Activated CD8-positive, alpha-beta memory T cell treated with anti-CD3 and anti-CD28 coated beads, Interleukin-2, amount 50 U/mL, for 24 hours (primary cell): Measurements from ENCODE around the gene YAF2.
"Not testable (repeated sequence)": the region's sequence is repeated elsewhere in the genome, so short reads cannot be mapped to it uniquely, and the experiment has no call there.

Experiments used
- DNase-seq: peaks from one replicate; pipeline ENCODE4 v3.0.0-alpha.2; 2020; ENCODE audit errors: extremely low read depth

The YAF2 gene

GRCh38 chr12:42196723-42197603 is 41.1 kb downstream of the YAF2 start:
- no peak for DNase-seq

- no peak for DNase-seq
These were observed 45.4 kb downstream of the YAF2 start for GRCh38 chr12:42192686-42193085.

- DNase-seq = no peak
These were observed 45.8 kb downstream of the YAF2 start for GRCh38 chr12:42192258-42192657.

GRCh38 chr12:42190376-42190775 is 47.7 kb downstream of the YAF2 start:
- no peak for DNase-seq

DNA sequence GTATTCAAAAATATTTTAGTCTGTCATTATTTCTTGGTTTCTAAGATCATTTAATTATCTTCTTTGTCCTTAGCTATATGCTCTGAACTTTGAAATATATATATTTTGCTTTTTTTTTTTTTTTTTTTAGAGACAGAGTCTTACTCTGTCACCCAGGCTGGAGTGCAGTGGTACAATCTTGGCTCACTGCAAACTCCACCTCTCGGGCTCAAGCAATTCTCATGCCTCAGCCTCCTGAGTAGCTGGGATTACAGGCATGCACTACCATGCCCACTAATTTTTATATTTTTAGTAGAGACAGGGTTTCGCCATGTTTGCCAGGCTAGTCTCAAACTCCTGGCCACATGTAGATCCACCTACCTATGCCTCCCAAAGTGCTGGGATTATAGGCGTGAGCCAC is 49.8 kb downstream of the YAF2 start:
- DNase-seq = not testable (repeated sequence)

GRCh38 chr12:42187799-42188198 is 50.2 kb downstream of the YAF2 start:
- no peak for DNase-seq

GRCh38 chr12:42186793-42187192 is 51.3 kb downstream of the YAF2 start:
- no peak for DNase-seq

GRCh38 chr12:42182394-42182793 is 55.7 kb downstream of the YAF2 start:
- no peak for DNase-seq

DNA sequence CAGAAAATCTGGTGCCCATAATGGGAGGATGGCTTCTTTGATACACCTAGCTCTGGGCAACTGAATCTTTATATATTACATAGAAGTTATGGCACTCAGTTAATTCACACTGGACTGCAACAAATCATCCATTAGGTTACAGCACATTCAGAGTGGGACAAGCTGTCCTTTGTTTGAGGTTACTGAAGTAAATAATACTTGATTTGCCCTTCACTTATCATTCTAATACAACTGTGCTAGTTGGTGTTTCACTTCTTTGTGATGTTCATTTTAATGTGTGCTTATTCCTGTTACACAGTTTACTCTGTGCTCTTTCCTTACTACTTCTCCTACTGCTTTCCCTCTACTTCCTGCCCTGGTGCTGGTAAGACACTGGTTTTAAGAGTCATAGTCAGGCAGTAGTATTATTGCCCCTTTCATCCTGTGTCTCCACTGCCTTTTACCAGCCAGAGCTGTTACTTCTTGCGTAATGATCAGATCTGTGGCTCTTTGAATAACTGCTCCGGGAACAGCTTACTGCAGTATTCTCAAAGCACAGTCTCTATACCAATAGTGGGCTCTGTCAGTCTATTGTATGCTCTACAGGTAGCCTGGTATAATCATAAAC is 57.0 kb downstream of the YAF2 start:
- no peak for DNase-seq

GRCh38 chr12:42178101-42178500 is 59.9 kb downstream of the YAF2 start:
- DNase-seq = no peak

DNA sequence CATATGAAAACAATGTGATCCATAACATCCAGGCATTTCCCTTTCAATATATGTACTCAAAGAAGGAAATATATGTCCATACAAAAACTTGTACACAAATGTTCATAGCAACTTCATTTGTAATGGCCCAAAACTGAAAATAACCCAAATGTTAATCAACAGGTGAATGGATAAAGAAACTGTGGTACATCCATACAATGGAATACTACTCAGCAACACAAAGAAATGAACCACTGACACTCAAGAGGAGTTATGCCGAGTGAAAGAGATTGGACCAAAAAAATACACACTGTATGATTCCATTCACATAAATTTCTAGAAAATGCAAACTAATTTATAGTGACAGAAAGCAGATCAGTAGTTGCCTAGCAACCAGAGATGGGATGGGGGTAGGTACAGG is 63.1 kb downstream of the YAF2 start:
- no peak for DNase-seq

GRCh38 chr12:42173961-42174521 is 64.0 kb downstream of the YAF2 start:
- DNase-seq = no peak

GRCh38 chr12:42172441-42173210 is 65.4 kb downstream of the YAF2 start:
- no peak for DNase-seq

- DNase-seq = no peak
These were observed 70.3 kb downstream of the YAF2 start for GRCh38 chr12:42167711-42168110.

DNA sequence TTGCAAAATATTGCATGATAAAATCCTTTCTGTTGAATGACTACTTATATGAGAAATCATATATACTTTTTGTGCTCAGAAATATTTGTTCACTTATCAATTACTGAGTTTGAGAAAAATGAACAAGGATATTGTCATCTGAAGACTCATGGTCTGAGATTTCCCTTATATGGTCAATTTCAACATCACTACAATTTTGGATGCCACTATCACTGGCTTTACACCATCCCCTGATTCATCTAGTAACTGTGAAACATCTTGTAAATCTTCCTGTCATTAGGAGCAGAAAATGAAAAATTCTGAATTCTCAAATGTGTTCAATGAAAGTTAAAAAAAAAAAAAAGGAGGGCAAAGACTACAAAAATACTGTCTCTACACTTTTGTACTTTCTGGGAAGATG is 71.5 kb downstream of the YAF2 start:
- no peak for DNase-seq

- no peak for DNase-seq
These were observed 74.1 kb downstream of the YAF2 start for GRCh38 chr12:42163913-42164312.

- no peak for DNase-seq
These were observed 75.1 kb downstream of the YAF2 start for GRCh38 chr12:42162965-42163364.

GRCh38 chr12:42162193-42162592 is 75.9 kb downstream of the YAF2 start:
- no peak for DNase-seq

DNA sequence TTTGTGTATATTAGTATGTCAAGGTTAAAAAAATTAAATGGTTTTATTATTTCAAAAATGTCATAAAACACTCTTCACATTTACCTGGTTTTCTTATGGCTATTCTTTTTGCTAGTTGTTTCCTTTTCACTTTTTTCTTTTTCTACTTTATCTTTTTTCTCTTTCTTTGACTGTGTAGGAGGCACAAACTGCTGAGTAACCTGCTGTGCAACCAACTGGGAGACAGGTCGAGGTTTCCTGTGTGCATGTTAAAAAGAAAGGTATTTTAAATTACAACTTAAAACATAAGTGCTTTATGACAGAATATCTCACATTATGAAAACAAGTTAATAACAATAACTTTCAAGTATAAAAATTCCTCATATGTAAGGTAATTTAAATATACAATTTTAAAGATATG is 76.5 kb downstream of the YAF2 start:
- DNase-seq = no peak

DNA sequence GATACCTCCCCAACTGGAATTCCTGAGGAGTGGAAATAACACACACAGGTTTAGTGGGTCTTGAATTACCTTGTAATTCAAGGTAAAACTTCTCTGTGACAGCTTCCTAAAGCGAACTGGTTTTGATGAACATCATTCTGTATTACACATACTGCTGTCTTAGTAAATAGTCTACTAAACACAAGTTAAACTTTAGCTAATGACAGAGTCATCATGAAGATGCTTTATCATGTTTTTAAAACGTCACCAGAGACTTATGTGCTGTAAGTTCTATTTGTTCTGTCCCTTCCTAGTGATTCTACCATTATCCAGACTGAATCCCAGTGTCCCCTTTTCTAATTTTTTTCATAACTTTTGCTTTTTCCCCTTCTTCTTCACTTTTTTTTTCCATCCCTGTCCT is 81.8 kb downstream of the YAF2 start:
- DNase-seq = no peak

- no peak for DNase-seq
These were observed 92.4 kb downstream of the YAF2 start for GRCh38 chr12:42145552-42146215.

- DNase-seq = no peak
These were observed 92.9 kb downstream of the YAF2 start for GRCh38 chr12:42145197-42145549.
